Measurements from ENCODE around the gene SNORC. TPM values are rescaled to one million over a fixed set of nuclear protein-coding genes. Genes with fewer than 3 reads are reported as not detected.
A peak's percentile ranks its signal among the peaks of the same experiment; 100 is the strongest.

The SNORC gene
- polyA plus RNA-seq, 1 of the 3 experiments (the other 2 are of a cell fraction), result 1.2 TPM

GRCh38 chr2:232884001-232884421 is 13.9 kb downstream of the SNORC start:
- ChIA-PET CTCF (interaction anchor here (1.0 to 1.2 kb wide), 4 partner anchors 9 to 170 kb away, joined by 3 read pairs; no protein-coding TSS in a partner anchor), POLR2A (no interaction called here)
- Histone ChIP-seq H3K9me2 (no peaks in the 10 kb centered on the region), H3K27ac (ENCODE audit: low read depth in 2 of 2, low read length in 1 of 2) (no peak overlapping the region), H3F3A (replicated peaks; ENCODE audit: insufficient read depth) (no peaks in the 10 kb centered on the region), H3K27me3 (ENCODE audit: insufficient read depth) (no peaks in the 10 kb centered on the region), H3K4me2 (no peak overlapping the region), H3K9me3 (no peaks in the 10 kb centered on the region), H4K20me1 (ENCODE audit: insufficient read depth) (no peaks in the 10 kb centered on the region), H3K9ac (no peak overlapping the region), H2AFZ (ENCODE audit: low read depth) (no peak overlapping the region), H3K36me3 (replicated peaks in 1 of 2; ENCODE audit: control insufficient read depth in 1 of 2, insufficient read depth in 2 of 2, low read length in 1 of 2) (no peaks in the 10 kb centered on the region), H3K4me1 (ENCODE audit: control insufficient read depth in 1 of 2, insufficient read depth in 2 of 2, low read depth in 1 of 2, low read length in 1 of 2) (no peaks in the 10 kb centered on the region), H3K79me2 (ENCODE audit: insufficient read depth) (no peaks in the 10 kb centered on the region), H3K4me3 (ENCODE audit: low read depth in 2 of 2, low read length in 1 of 2) (no peak overlapping the region)
- TF ChIP-seq PBX3 (IDR thresholded peaks at IDR 0.05), result no peak
- WGBS (ENCODE audit: low lambda C conversion rate), result 86% methylated on average over 8 of the region's 11 CpGs
- peak; percentile 16 for DNase-seq

GRCh38 chr2:232884549-232885263 is 14.6 kb downstream of the SNORC start:
- POLR2A ChIA-PET, result no interaction called here
- CTCF ChIA-PET, result interaction anchor here (1.0 to 1.2 kb wide), 3 partner anchors 9 to 170 kb away, joined by 3 read pairs; no protein-coding TSS in a partner anchor
- no peak for TF ChIP-seq YY1 (IDR thresholded peaks at IDR 0.05; ENCODE audit: low read depth)
- no peak for TF ChIP-seq GATA2 (CRISPR knock-in tag; IDR thresholded peaks at IDR 0.05)
- no peak for TF ChIP-seq CTCF (IDR thresholded peaks at IDR 0.05)
- no peak for TF ChIP-seq CHD2 (IDR thresholded peaks at IDR 0.05; ENCODE audit: low read length, partially characterized antibody)
- no peak for TF ChIP-seq TCF12 (IDR thresholded peaks at IDR 0.05)
- TF ChIP-seq PBX3 (IDR thresholded peaks at IDR 0.05), result no peak
- TF ChIP-seq POLR2AphosphoS5 (IDR thresholded peaks at IDR 0.05; ENCODE audit: low read depth, low read length), result no peak
- no peak for TF ChIP-seq NRF1 (IDR thresholded peaks at IDR 0.05; ENCODE audit: low read depth, low read length)

More at GRCh38 chr2:232884549-232885263, 14.6 kb downstream of the SNORC start:
- WGBS (ENCODE audit: low lambda C conversion rate), result 93% methylated on average over 12 of the region's 27 CpGs
- Histone ChIP-seq H3K9ac (no peak overlapping the region), H3K4me3 (ENCODE audit: low read depth in 2 of 2, low read length in 1 of 2) (no peak overlapping the region), H3K79me2 (ENCODE audit: insufficient read depth) (no peaks in the 10 kb centered on the region), H3K4me1 (ENCODE audit: control insufficient read depth in 1 of 2, insufficient read depth in 2 of 2, low read depth in 1 of 2, low read length in 1 of 2) (no peaks in the 10 kb centered on the region), H4K20me1 (ENCODE audit: insufficient read depth) (no peaks in the 10 kb centered on the region), H3F3A (replicated peaks; ENCODE audit: insufficient read depth) (no peaks in the 10 kb centered on the region), H3K4me2 (no peak overlapping the region), H2AFZ (ENCODE audit: low read depth) (no peak overlapping the region), H3K27me3 (ENCODE audit: insufficient read depth) (no peaks in the 10 kb centered on the region), H3K36me3 (replicated peaks in 1 of 2; ENCODE audit: control insufficient read depth in 1 of 2, insufficient read depth in 2 of 2, low read length in 1 of 2) (no peaks in the 10 kb centered on the region), H3K9me2 (no peaks in the 10 kb centered on the region), H3K27ac (ENCODE audit: low read depth in 2 of 2, low read length in 1 of 2) (no peak overlapping the region), H3K9me3 (no peaks in the 10 kb centered on the region)
- DNase-seq, result peak; percentile 24
